Panc1 (cell line): ENCODE results near the gene GDF10. TPM values are rescaled to one million over a fixed set of nuclear protein-coding genes. Genes with fewer than 3 reads are reported as not detected.

ENCODE experiments used
- ATAC-seq: fragments of 200-7000 bp; cut with Tn5 transposase; 2 replicates; pipeline ENCODE4 v1.9.1; 2020; ENCODE audit warnings: mild to moderate bottlenecking, moderate library complexity
- BruUV-seq: library from RNA; stranded (reverse); fragments of 400-500 nt; replicated peaks from 2 replicates; lab custom pipeline; 2021; lab: Mats Ljungman, UMichigan
- CTCF ChIA-PET: fragments of 300-600 bp; sonication (Branson Sonifier 250); formaldehyde crosslinking; loops from one replicate; lab custom pipeline; 2022; ENCODE audit warnings: antibody characterized with exemption; lab: Charles Lee
- POLR2A ChIA-PET: fragments of 300-600 bp; sonication (Branson Sonifier 250); formaldehyde crosslinking; loops from one replicate; lab custom pipeline; 2022; ENCODE audit warnings: antibody characterized with exemption; lab: Charles Lee
- DNase-seq: peaks from one replicate; pipeline ENCODE4 v3.0.0-alpha.2; 2010; ENCODE audit warnings: low read depth, low spot score
- H3K27ac ChIP-seq: 2 replicates; pipeline ENCODE4 v1.5.1; 2011; ENCODE audit warnings: mild to moderate bottlenecking, low read length, inconsistent platforms
- H3K27me3 ChIP-seq: fragments of 200-500 bp; sonication (Bioruptor generic); 2 replicates; pipeline ENCODE4 v1.6.0; 2014; ENCODE audit warnings: low read length, inconsistent platforms; ENCODE audit not compliant: control insufficient read depth, insufficient read depth
- H3K36me3 ChIP-seq: fragments of 200-500 bp; sonication (Bioruptor generic); 2 replicates; pipeline ENCODE4 v1.5.1; 2014; ENCODE audit warnings: inconsistent platforms, mild to moderate bottlenecking, low read length, moderate library complexity; ENCODE audit not compliant: control insufficient read depth, insufficient read depth
- H3K4me1 ChIP-seq: 2 replicates; pipeline ENCODE4 v1.5.1; 2011; ENCODE audit warnings: inconsistent platforms, mild to moderate bottlenecking, low read length, moderate library complexity; ENCODE audit not compliant: control insufficient read depth, insufficient read depth
- H3K4me3 ChIP-seq, 2 experiments: 2 replicates each; pipeline ENCODE4 v1.5.1; 2011 to 2012; ENCODE audit warnings: low read depth in 2 of 2, low read length in 2 of 2, mild to moderate bottlenecking in 2 of 2, inconsistent platforms in 1 of 2, moderate library complexity in 1 of 2
- H3K9me3 ChIP-seq: fragments of 200-500 bp; sonication (Bioruptor generic); 2 replicates; pipeline ENCODE4 v1.5.1; 2014; ENCODE audit warnings: low read depth, mild to moderate bottlenecking, inconsistent platforms, low read length, moderate library complexity; ENCODE audit not compliant: control insufficient read depth, insufficient read depth
- POLR2AphosphoS5 ChIP-seq: IDR thresholded peaks from 2 replicates; pipeline ENCODE4 v1.6.1; 2012; ENCODE audit warnings: mild to moderate bottlenecking, low read depth, low read length, moderate library complexity
- SIN3A ChIP-seq: IDR thresholded peaks from 2 replicates; pipeline ENCODE4 v1.6.1; 2012; ENCODE audit warnings: low read depth, mild to moderate bottlenecking, low read length, moderate library complexity, borderline replicate concordance; ENCODE audit not compliant: insufficient read depth
- TCF7L2 ChIP-seq: IDR thresholded peaks from 2 replicates; pipeline ENCODE4 v1.6.1; 2011; ENCODE audit warnings: mild to moderate bottlenecking, low read depth, low read length, inconsistent platforms
- in situ Hi-C: cut with HindIII; loops from 2 replicates; pipeline ENCODE4 v1.10.0; 2016; ENCODE audit warnings: low sequenced_read_pairs, low pct_unique_long_range_greater_than_20kb
- intact Hi-C: fragments of 100-400 bp; cut with micrococcal nuclease; formaldehyde crosslinking; loops from one replicate; pipeline ENCODE4 v1.10.0; 2022; ENCODE audit not compliant: unreplicated experiment
- total RNA-seq: library from RNA; stranded (reverse); gene quantifications from one replicate; pipeline ENCODE4 v1.2.1, GENCODE V29; 2021; ENCODE audit not compliant: unreplicated experiment
- TF ChIP-seq, protein P1 (sequence below): fragments of 450-650 bp; IDR thresholded peaks from 2 replicates; pipeline ENCODE4 v1.5.1; 2017; ENCODE audit warnings: mild to moderate bottlenecking
- TF ChIP-seq, protein P2 (sequence below), 2 experiments: IDR thresholded peaks; 2 replicates each; pipeline ENCODE4 v1.6.1; 2011 to 2012; ENCODE audit warnings: low read depth in 2 of 2, control low read depth in 1 of 2, low read length in 1 of 2, mild to moderate bottlenecking in 1 of 2, moderate library complexity in 1 of 2; ENCODE audit not compliant: insufficient read depth in 1 of 2

The GDF10 gene
- total RNA-seq, 1 experiment from 2014 or later, result 1.2 TPM

DNA sequence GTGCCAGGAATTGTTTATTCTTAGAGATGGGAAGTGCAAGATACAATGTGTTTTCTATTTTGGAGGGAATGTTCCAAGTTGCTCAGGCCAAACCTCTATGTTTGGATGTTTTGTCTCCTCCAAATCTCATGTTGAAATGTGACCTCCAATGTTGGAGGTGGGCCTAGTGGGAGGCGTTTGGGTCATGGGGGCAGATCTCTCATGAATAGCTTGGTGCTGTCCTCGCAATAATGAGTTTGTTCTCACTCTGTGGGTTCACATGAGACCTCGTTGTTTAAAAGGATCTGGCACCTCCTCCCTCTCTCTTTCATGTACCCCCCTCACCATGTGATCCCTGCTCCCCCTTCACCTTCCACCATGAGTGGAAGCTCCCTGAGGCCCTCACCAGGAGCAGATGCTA lies 8.3 kb upstream of the GDF10 start:
- Histone ChIP-seq H3K4me3 (no peak overlapping the region), H3K27ac (no peak overlapping the region), H3K9me3 (no peaks in the 10 kb centered on the region), H3K4me1 (no peaks in the 10 kb centered on the region), H3K27me3 (peaks cover 10% of the 10 kb centered on the region), H3K36me3 (no peaks in the 10 kb centered on the region)
- POLR2A ChIA-PET, result no interaction called here
- ATAC-seq (no peak), DNase-seq (no peak)
- BruUV-seq, result no TSS peak
- in situ Hi-C loops (no loop called here), intact Hi-C loops (no loop called here)
- TF ChIP-seq, protein P1, sequence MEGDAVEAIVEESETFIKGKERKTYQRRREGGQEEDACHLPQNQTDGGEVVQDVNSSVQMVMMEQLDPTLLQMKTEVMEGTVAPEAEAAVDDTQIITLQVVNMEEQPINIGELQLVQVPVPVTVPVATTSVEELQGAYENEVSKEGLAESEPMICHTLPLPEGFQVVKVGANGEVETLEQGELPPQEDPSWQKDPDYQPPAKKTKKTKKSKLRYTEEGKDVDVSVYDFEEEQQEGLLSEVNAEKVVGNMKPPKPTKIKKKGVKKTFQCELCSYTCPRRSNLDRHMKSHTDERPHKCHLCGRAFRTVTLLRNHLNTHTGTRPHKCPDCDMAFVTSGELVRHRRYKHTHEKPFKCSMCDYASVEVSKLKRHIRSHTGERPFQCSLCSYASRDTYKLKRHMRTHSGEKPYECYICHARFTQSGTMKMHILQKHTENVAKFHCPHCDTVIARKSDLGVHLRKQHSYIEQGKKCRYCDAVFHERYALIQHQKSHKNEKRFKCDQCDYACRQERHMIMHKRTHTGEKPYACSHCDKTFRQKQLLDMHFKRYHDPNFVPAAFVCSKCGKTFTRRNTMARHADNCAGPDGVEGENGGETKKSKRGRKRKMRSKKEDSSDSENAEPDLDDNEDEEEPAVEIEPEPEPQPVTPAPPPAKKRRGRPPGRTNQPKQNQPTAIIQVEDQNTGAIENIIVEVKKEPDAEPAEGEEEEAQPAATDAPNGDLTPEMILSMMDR, result no peak
- TF ChIP-seq SIN3A (no peak), TCF7L2 (no peak), POLR2AphosphoS5 (no peak)
- TF ChIP-seq, protein P2, sequence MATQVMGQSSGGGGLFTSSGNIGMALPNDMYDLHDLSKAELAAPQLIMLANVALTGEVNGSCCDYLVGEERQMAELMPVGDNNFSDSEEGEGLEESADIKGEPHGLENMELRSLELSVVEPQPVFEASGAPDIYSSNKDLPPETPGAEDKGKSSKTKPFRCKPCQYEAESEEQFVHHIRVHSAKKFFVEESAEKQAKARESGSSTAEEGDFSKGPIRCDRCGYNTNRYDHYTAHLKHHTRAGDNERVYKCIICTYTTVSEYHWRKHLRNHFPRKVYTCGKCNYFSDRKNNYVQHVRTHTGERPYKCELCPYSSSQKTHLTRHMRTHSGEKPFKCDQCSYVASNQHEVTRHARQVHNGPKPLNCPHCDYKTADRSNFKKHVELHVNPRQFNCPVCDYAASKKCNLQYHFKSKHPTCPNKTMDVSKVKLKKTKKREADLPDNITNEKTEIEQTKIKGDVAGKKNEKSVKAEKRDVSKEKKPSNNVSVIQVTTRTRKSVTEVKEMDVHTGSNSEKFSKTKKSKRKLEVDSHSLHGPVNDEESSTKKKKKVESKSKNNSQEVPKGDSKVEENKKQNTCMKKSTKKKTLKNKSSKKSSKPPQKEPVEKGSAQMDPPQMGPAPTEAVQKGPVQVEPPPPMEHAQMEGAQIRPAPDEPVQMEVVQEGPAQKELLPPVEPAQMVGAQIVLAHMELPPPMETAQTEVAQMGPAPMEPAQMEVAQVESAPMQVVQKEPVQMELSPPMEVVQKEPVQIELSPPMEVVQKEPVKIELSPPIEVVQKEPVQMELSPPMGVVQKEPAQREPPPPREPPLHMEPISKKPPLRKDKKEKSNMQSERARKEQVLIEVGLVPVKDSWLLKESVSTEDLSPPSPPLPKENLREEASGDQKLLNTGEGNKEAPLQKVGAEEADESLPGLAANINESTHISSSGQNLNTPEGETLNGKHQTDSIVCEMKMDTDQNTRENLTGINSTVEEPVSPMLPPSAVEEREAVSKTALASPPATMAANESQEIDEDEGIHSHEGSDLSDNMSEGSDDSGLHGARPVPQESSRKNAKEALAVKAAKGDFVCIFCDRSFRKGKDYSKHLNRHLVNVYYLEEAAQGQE (IDR thresholded peaks at IDR 0.05; ENCODE audit: insufficient read depth in 1 of 2, low read depth in 2 of 2, low read length in 1 of 2), result no peak
- CTCF ChIA-PET, result no interaction called here

DNA sequence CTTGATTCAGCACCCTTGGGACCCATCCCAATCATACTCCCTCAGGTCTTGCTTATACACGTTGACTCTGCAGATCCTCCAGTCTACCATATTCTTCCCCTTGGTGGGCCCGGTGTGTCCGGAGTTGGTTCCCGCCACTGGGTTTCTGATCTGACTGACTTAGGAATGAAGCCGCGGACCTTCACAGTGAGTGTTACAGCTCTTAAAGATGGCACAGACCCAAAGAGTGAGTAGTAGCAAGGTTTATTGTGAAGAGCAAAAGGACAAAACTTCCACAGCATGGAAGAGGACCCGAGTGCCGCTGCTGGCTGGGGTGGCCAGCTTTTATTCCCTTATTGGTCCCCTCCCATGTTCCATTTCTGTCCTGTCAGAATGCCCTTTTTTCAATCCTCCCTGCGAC lies 5.9 kb upstream of the GDF10 start:
- TF ChIP-seq SIN3A (no peak), POLR2AphosphoS5 (no peak), TCF7L2 (no peak)
- TF ChIP-seq, protein P2 (IDR thresholded peaks at IDR 0.05; ENCODE audit: insufficient read depth in 1 of 2, low read depth in 2 of 2, low read length in 1 of 2), result no peak
- TF ChIP-seq, protein P1, result no peak
- Histone ChIP-seq H3K36me3 (no peaks in the 10 kb centered on the region), H3K4me1 (no peaks in the 10 kb centered on the region), H3K9me3 (no peaks in the 10 kb centered on the region), H3K27me3 (peaks cover 19% of the 10 kb centered on the region), H3K4me3 (no peak overlapping the region), H3K27ac (no peak overlapping the region)
- no peak for DNase-seq
- no TSS peak for BruUV-seq
- no peak for ATAC-seq
- ChIA-PET POLR2A (no interaction called here), CTCF (no interaction called here)
- in situ Hi-C loops (no loop called here), intact Hi-C loops (no loop called here)
